ENCODE results near the gene ESYT2.

- TF ChIP-seq EZH2 (IDR thresholded peaks at IDR 0.05; ENCODE audit: borderline replicate concordance, low read length) (no peak), CTCF (conservative IDR thresholded peaks at IDR 0.05 in 1 of 2, IDR thresholded peaks at IDR 0.05 in 1 of 2; ENCODE audit: extremely low read depth in 1 of 2, insufficient read depth in 1 of 2, low read depth in 1 of 2, low read length in 2 of 2) (no peak)
Measured at GRCh38 chr7:158702196-158702595, 127.1 kb downstream of the ESYT2 start.

Measured in mammary epithelial cell (primary cell).